Calu3 (cell line): ENCODE measurements around the gene INMT. TPM values are rescaled to one million over a fixed set of nuclear protein-coding genes. Genes with fewer than 3 reads are reported as not detected.

Experiments
- BruUV-seq: library from RNA; stranded (reverse); fragments of 400-500 nt; replicated peaks from 2 replicates; lab custom pipeline; 2021; lab: Mats Ljungman, UMichigan
- CTCF ChIA-PET: fragments of 300-600 bp; sonication (Branson Sonifier 250); formaldehyde crosslinking; loops from one replicate; lab custom pipeline; 2022; ENCODE audit warnings: antibody characterized with exemption; lab: Charles Lee
- DNase-seq: peaks from one replicate; pipeline ENCODE4 v3.0.0; 2022
- H3K27ac Mint-ChIP-seq: one replicate; pipeline ENCODE4 v1.8.0; 2022; ENCODE audit warnings: mixed read lengths; ENCODE audit not compliant: unreplicated experiment
- H3K27me3 Mint-ChIP-seq: one replicate; pipeline ENCODE4 v1.8.0; 2022; ENCODE audit warnings: mixed read lengths; ENCODE audit not compliant: unreplicated experiment
- H3K36me3 Mint-ChIP-seq: one replicate; pipeline ENCODE4 v1.8.0; 2022; ENCODE audit warnings: mild to moderate bottlenecking, moderate library complexity, mixed read lengths; ENCODE audit not compliant: insufficient read depth, unreplicated experiment
- H3K4me1 Mint-ChIP-seq: one replicate; pipeline ENCODE4 v1.8.0; 2022; ENCODE audit warnings: mild to moderate bottlenecking, low read depth, mixed read lengths; ENCODE audit not compliant: unreplicated experiment
- H3K4me3 Mint-ChIP-seq: one replicate; pipeline ENCODE4 v1.8.0; 2022; ENCODE audit warnings: mild to moderate bottlenecking, low read depth, moderate library complexity, mixed read lengths; ENCODE audit not compliant: unreplicated experiment
- H3K9me3 Mint-ChIP-seq: one replicate; pipeline ENCODE4 v1.8.0; 2022; ENCODE audit warnings: low read depth, mixed read lengths; ENCODE audit not compliant: unreplicated experiment
- CTCF ChIP-seq: fragments of 200-600 bp; IDR thresholded peaks from one replicate; pipeline ENCODE4 v1.8.0; 2022; ENCODE audit warnings: antibody characterized with exemption; ENCODE audit not compliant: unreplicated experiment
- intact Hi-C: fragments of 100-400 bp; cut with micrococcal nuclease; formaldehyde crosslinking; loops from one replicate; pipeline ENCODE4 v1.10.0; 2022; ENCODE audit not compliant: unreplicated experiment
- total RNA-seq: library from RNA; stranded (reverse); gene quantifications from 2 replicates; pipeline ENCODE4 v1.2.3, GENCODE V29; 2022

The INMT gene
- total RNA-seq, 1 experiment from 2014 or later, result not detected

- Mint-ChIP-seq H3K27me3 (peaks cover 8% of the 10 kb centered on the region), H3K9me3 (no peaks in the 10 kb centered on the region), H3K27ac (peak overlapping the region; percentile 55), H3K4me1 (peaks cover 8% of the 10 kb centered on the region), H3K36me3 (peaks cover 23% of the 10 kb centered on the region), H3K4me3 (peak overlapping the region; percentile 75)
- intact Hi-C loops, result no loop called here
- BruUV-seq, result TSS peak; percentile 36
- TF ChIP-seq CTCF, result no peak
- CTCF ChIA-PET, result interaction anchor here (0.7 to 1.1 kb wide), 2 partner anchors 24 to 351 kb away, joined by 3 read pairs; no protein-coding TSS in a partner anchor
- DNase-seq, result no peak
These were observed 20.0 kb downstream of the INMT start for GRCh38 chr7:30771880-30772425.

GRCh38 chr7:30772984-30773383 is 21.0 kb downstream of the INMT start:
- intact Hi-C loops, result no loop called here
- DNase-seq, result no peak
- Mint-ChIP-seq H3K9me3 (no peaks in the 10 kb centered on the region), H3K4me3 (no peak overlapping the region), H3K36me3 (peaks cover 23% of the 10 kb centered on the region), H3K4me1 (peaks cover 8% of the 10 kb centered on the region), H3K27me3 (peaks cover 8% of the 10 kb centered on the region), H3K27ac (no peak overlapping the region)
- BruUV-seq, result no TSS peak
- no peak for TF ChIP-seq CTCF
- CTCF ChIA-PET, result interaction anchor here (0.7 to 1.1 kb wide), 3 partner anchors 23 to 526 kb away, joined by 3 to 4 read pairs (median 3); no protein-coding TSS in a partner anchor

GRCh38 chr7:30775992-30776391 is 24.1 kb downstream of the INMT start:
- H3K27me3 Mint-ChIP-seq, result no peaks in the 10 kb centered on the region
- no TSS peak for BruUV-seq
- CTCF ChIA-PET, result no interaction called here
- no peak for DNase-seq
- no peak overlapping the region for H3K4me3 Mint-ChIP-seq
- peaks cover 13% of the 10 kb centered on the region for H3K36me3 Mint-ChIP-seq
- H3K9me3 Mint-ChIP-seq, result no peaks in the 10 kb centered on the region
- H3K4me1 Mint-ChIP-seq, result no peaks in the 10 kb centered on the region
- no peak overlapping the region for H3K27ac Mint-ChIP-seq
- TF ChIP-seq CTCF, result no peak
- intact Hi-C loops, result no loop called here

- DNase-seq, result no peak
- intact Hi-C loops, result no loop called here
- Mint-ChIP-seq H3K27me3 (no peaks in the 10 kb centered on the region), H3K36me3 (peaks cover 3% of the 10 kb centered on the region), H3K4me1 (no peaks in the 10 kb centered on the region), H3K27ac (no peak overlapping the region), H3K9me3 (no peaks in the 10 kb centered on the region), H3K4me3 (no peak overlapping the region)
- no TSS peak for BruUV-seq
- TF ChIP-seq CTCF, result no peak
- CTCF ChIA-PET, result no interaction called here
These were observed 25.0 kb downstream of the INMT start for GRCh38 chr7:30776971-30777370.
